IMR-90 (cell line): ENCODE data around the gene ZSCAN5C. TPM values are rescaled to one million over a fixed set of nuclear protein-coding genes. Genes with fewer than 3 reads are reported as not detected.
"Not testable (repeated sequence)": the region's sequence is repeated elsewhere in the genome, so short reads cannot be mapped to it uniquely, and the experiment has no call there.

Experiments used
- ATAC-seq: fragments of 200-7000 bp; cut with Tn5 transposase; 2 replicates; pipeline ENCODE4 v1.9.1; 2020; ENCODE audit warnings: low read depth, mild to moderate bottlenecking, moderate library complexity
- BruUV-seq: library from RNA; stranded (reverse); fragments of 400-500 nt; replicated peaks from 2 replicates; lab custom pipeline; 2021; lab: Mats Ljungman, UMichigan
- CTCF ChIA-PET: fragments of 300-600 bp; formaldehyde crosslinking; extraction: SDS; loops from one replicate; lab custom pipeline; 2021; ENCODE audit warnings: antibody characterized with exemption; lab: Yijun Ruan, JAX
- POLR2A ChIA-PET: fragments of 300-600 bp; sonication (Branson Sonifier 250); formaldehyde crosslinking; loops from one replicate; lab custom pipeline; 2022; ENCODE audit warnings: antibody characterized with exemption; ENCODE audit not compliant: unreplicated experiment; lab: Charles Lee
- DNase-seq: peaks from one replicate; pipeline ENCODE4 v3.0.0; 2013
- H2AFZ ChIP-seq: replicated peaks from 2 replicates; pipeline ENCODE3; 2013; ENCODE audit warnings: low read length, mild to moderate bottlenecking; ENCODE audit not compliant: poor library complexity
- H2AK5ac ChIP-seq: 2 replicates; pipeline ENCODE4 v1.6.1; 2013; ENCODE audit warnings: low read depth, low read length, inconsistent platforms
- H2AK9ac ChIP-seq: replicated peaks from 2 replicates; pipeline ENCODE3; 2013; ENCODE audit warnings: mild to moderate bottlenecking, low read depth, low read length, moderate library complexity; ENCODE audit not compliant: poor library complexity
- H2BK120ac ChIP-seq: 2 replicates; pipeline ENCODE4 v1.6.1; 2013; ENCODE audit warnings: low read depth, low read length, inconsistent platforms
- H2BK15ac ChIP-seq: 3 replicates; pipeline ENCODE4 v1.6.1; 2013; ENCODE audit warnings: low read depth, low read length, inconsistent platforms
- H2BK20ac ChIP-seq: 2 replicates; pipeline ENCODE4 v1.6.1; 2013; ENCODE audit warnings: low read depth, mild to moderate bottlenecking, inconsistent platforms, low read length, moderate library complexity
- H2BK5ac ChIP-seq: 2 replicates; pipeline ENCODE4 v1.6.1; 2013; ENCODE audit warnings: mild to moderate bottlenecking, low read depth, low read length, inconsistent platforms; ENCODE audit not compliant: poor library complexity, severe bottlenecking
- H3K14ac ChIP-seq: replicated peaks from 2 replicates; pipeline ENCODE4 v1.6.1; 2013; ENCODE audit warnings: low read depth, low read length, inconsistent platforms
- H3K18ac ChIP-seq: 2 replicates; pipeline ENCODE4 v1.6.1; 2013; ENCODE audit warnings: low read depth, low read length, control low read depth
- H3K23ac ChIP-seq: 2 replicates; pipeline ENCODE4 v1.6.1; 2013; ENCODE audit warnings: low read depth, low read length, inconsistent platforms
- H3K27ac ChIP-seq: 2 replicates; pipeline ENCODE4 v1.5.1; 2013; ENCODE audit warnings: mild to moderate bottlenecking, control low read depth, low read length; ENCODE audit not compliant: insufficient read depth
- H3K27me3 ChIP-seq: 2 replicates; pipeline ENCODE4 v1.6.1; 2013; ENCODE audit warnings: low read length; ENCODE audit not compliant: control insufficient read depth, insufficient read depth
- H3K36me3 ChIP-seq: 2 replicates; pipeline ENCODE4 v1.6.1; 2013; ENCODE audit warnings: low read length, mixed read lengths; ENCODE audit not compliant: control insufficient read depth, insufficient read depth
- H3K4ac ChIP-seq: 2 replicates; pipeline ENCODE4 v1.6.1; 2013; ENCODE audit warnings: low read depth, low read length, inconsistent platforms
- H3K4me1 ChIP-seq: 2 replicates; pipeline ENCODE4 v1.6.1; 2013; ENCODE audit warnings: low read length, mixed read lengths; ENCODE audit not compliant: control insufficient read depth, insufficient read depth
- H3K4me2 ChIP-seq: 2 replicates; pipeline ENCODE4 v1.6.1; 2013; ENCODE audit warnings: low read depth, mild to moderate bottlenecking, control low read depth, low read length, moderate library complexity
- H3K4me3 ChIP-seq: 2 replicates; pipeline ENCODE4 v1.5.1; 2013; ENCODE audit warnings: low read depth, mild to moderate bottlenecking, control low read depth, low read length, moderate library complexity; ENCODE audit not compliant: insufficient read depth
- H3K56ac ChIP-seq: 2 replicates; pipeline ENCODE4 v1.6.1; 2013; ENCODE audit warnings: low read length, inconsistent platforms; ENCODE audit not compliant: insufficient read depth; ENCODE audit errors: extremely low read depth
- H3K79me1 ChIP-seq, 2 experiments: 2 replicates each; pipeline ENCODE4 v1.6.1; 2013; ENCODE audit warnings: low read length in 2 of 2, inconsistent platforms in 1 of 2, low read depth in 1 of 2
- H3K9ac ChIP-seq: 2 replicates; pipeline ENCODE4 v1.6.1; 2013; ENCODE audit warnings: low read depth, low read length, control low read depth
- H3K9me1 ChIP-seq: 2 replicates; pipeline ENCODE4 v1.6.1; 2013; ENCODE audit warnings: low read length, inconsistent platforms; ENCODE audit not compliant: insufficient read depth
- H3K9me3 ChIP-seq: 2 replicates; pipeline ENCODE4 v1.6.1; 2013; ENCODE audit warnings: low read length; ENCODE audit not compliant: control insufficient read depth, insufficient read depth
- H4K20me1 ChIP-seq: 2 replicates; pipeline ENCODE4 v1.6.1; 2013; ENCODE audit warnings: low read length, inconsistent platforms; ENCODE audit not compliant: insufficient read depth
- H4K5ac ChIP-seq: 2 replicates; pipeline ENCODE4 v1.6.1; 2013; ENCODE audit warnings: mild to moderate bottlenecking, low read depth, low read length, control low read depth
- H4K8ac ChIP-seq, 2 experiments: 2 replicates each; pipeline ENCODE4 v1.6.1; 2013; ENCODE audit warnings: low read depth in 2 of 2, low read length in 2 of 2, control low read depth in 1 of 2, inconsistent platforms in 1 of 2
- H4K91ac ChIP-seq: 2 replicates; pipeline ENCODE4 v1.6.1; 2013; ENCODE audit warnings: low read depth, low read length, inconsistent platforms; ENCODE audit not compliant: insufficient read depth
- WGBS, 2 experiments: methylation state at CpG; one replicate each; pipeline versions ENCODE4 v1.1.5 to v1.1.7; 2013; ENCODE audit warnings: missing lambda C conversion rate in 2 of 2; ENCODE audit not compliant: insufficient read length in 1 of 2; ENCODE audit errors: extremely low coverage in 2 of 2; 5-methylcytosine and 5-hydroxymethylcytosine counted together
- dilution Hi-C: fragments of 300-500 bp; cut with HindIII; formaldehyde crosslinking; loops from one replicate; pipeline ENCODE4 v1.14.3; 2018; ENCODE audit warnings: low sequenced_read_pairs; ENCODE audit not compliant: unreplicated experiment
- in situ Hi-C: fragments of 300-500 bp; cut with MboI; formaldehyde crosslinking; loops from 3 replicates; pipeline ENCODE4 v1.14.3; 2019; ENCODE audit warnings: low sequenced_read_pairs, inconsistent platforms, mixed read lengths
- intact Hi-C: fragments of 100-400 bp; cut with micrococcal nuclease; formaldehyde crosslinking; loops from 2 replicates; pipeline ENCODE4 v1.10.0; 2022
- polyA plus RNA-seq, 3 experiments: library from polyadenylated mRNA; depleted of rRNA; stranded (reverse); fragments of >200 nt; gene quantifications; 2 replicates each; pipeline ENCODE4 v1.2.3, GENCODE V29; 2012; ENCODE audit warnings: low replicate concordance in 1 of 3
- total RNA-seq: library from RNA; depleted of rRNA; stranded (reverse); fragments of >200 nt; gene quantifications from 2 replicates; pipeline ENCODE4 v1.2.3, GENCODE V29; 2012

ZSCAN5C gene
- total and polyA plus RNA-seq, 2 of the 4 experiments (the other 2 are of a cell fraction) = not detected

- H3K36me3 ChIP-seq, H3K4me1 ChIP-seq, H3K14ac ChIP-seq, H3K79me1 ChIP-seq, H4K8ac ChIP-seq, H3K23ac ChIP-seq, CTCF ChIA-PET, H2AFZ ChIP-seq, H4K20me1 ChIP-seq, H3K18ac ChIP-seq, intact Hi-C loops, H3K4me3 ChIP-seq, H3K9ac ChIP-seq, H3K4ac ChIP-seq, DNase-seq, H3K27ac ChIP-seq, ATAC-seq, dilution Hi-C loops, H4K91ac ChIP-seq, H3K27me3 ChIP-seq, H2BK5ac ChIP-seq, in situ Hi-C loops, POLR2A ChIA-PET, H2AK5ac ChIP-seq, H3K56ac ChIP-seq, H4K5ac ChIP-seq, H2BK120ac ChIP-seq, H2BK20ac ChIP-seq, H2BK15ac ChIP-seq, H2AK9ac ChIP-seq, H3K9me1 ChIP-seq, BruUV-seq, H3K9me3 ChIP-seq, H3K4me2 ChIP-seq: not testable (repeated sequence)
- no CpG with 5 or more reads among the region's 4 CpGs for WGBS, 2 experiments
Observed at GRCh38 chr19:56245764-56246163, 43.7 kb downstream of the ZSCAN5C start.

GRCh38 chr19:56248736-56249338 is 46.8 kb downstream of the ZSCAN5C start:
- dilution Hi-C loops, H4K91ac ChIP-seq, H3K23ac ChIP-seq, intact Hi-C loops, H3K4me2 ChIP-seq, H3K14ac ChIP-seq, H2BK15ac ChIP-seq, in situ Hi-C loops, H3K4me3 ChIP-seq, H3K18ac ChIP-seq, H4K20me1 ChIP-seq, H3K56ac ChIP-seq, CTCF ChIA-PET, H3K9me3 ChIP-seq, DNase-seq, H2BK20ac ChIP-seq, H3K4ac ChIP-seq, H2AK9ac ChIP-seq, BruUV-seq, H2BK5ac ChIP-seq, H3K27me3 ChIP-seq, H2AFZ ChIP-seq, H3K27ac ChIP-seq, H3K9ac ChIP-seq, H3K4me1 ChIP-seq, H4K5ac ChIP-seq, ATAC-seq, H3K36me3 ChIP-seq, H2BK120ac ChIP-seq, POLR2A ChIA-PET, H3K79me1 ChIP-seq, H3K9me1 ChIP-seq, H4K8ac ChIP-seq, H2AK5ac ChIP-seq: not testable (repeated sequence)
- WGBS, 2 experiments = no CpG with 5 or more reads among the region's 8 CpGs
